ENCODE measurements around the gene CACNG1. TPM values are rescaled to one million over a fixed set of nuclear protein-coding genes. Genes with fewer than 3 reads are reported as not detected.

CACNG1 gene
- total RNA-seq, 1 donor from 2014 or later: 0.44 TPM

DNA sequence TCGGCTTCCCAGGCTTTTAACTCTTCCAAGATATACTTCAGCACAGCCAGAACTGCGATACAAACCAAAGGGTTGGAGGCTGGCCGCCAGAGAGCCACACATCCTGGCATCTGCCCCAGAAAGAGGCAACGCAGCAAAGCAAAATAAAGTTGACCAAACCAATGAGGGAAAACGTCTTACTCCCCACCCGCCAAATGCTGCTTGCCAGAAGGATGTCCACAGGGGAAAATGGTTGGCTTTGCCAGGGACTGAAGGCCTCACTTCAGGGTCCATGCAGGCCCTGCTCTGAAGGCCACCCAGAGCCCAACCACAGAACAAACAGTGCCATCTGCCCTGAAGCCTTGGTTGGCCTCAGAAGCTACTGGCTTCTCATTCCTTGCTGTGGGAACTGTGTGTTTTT lies 15.0 kb downstream of the CACNG1 start:
- no peak overlapping the region for H3K27ac Mint-ChIP-seq (ENCODE audit: unreplicated experiment)
- H3K4me1 Mint-ChIP-seq: peaks cover 5% of the 10 kb centered on the region
- DNase-seq (ENCODE audit: low read depth, low spot score): no peak
- H3K27me3 Mint-ChIP-seq (ENCODE audit: low read depth): no peaks in the 10 kb centered on the region
- H3K9me3 Mint-ChIP-seq: peaks cover 4% of the 10 kb centered on the region
- H3K36me3 Mint-ChIP-seq (ENCODE audit: low read depth): peaks cover 5% of the 10 kb centered on the region
- TF ChIP-seq, protein P1, sequence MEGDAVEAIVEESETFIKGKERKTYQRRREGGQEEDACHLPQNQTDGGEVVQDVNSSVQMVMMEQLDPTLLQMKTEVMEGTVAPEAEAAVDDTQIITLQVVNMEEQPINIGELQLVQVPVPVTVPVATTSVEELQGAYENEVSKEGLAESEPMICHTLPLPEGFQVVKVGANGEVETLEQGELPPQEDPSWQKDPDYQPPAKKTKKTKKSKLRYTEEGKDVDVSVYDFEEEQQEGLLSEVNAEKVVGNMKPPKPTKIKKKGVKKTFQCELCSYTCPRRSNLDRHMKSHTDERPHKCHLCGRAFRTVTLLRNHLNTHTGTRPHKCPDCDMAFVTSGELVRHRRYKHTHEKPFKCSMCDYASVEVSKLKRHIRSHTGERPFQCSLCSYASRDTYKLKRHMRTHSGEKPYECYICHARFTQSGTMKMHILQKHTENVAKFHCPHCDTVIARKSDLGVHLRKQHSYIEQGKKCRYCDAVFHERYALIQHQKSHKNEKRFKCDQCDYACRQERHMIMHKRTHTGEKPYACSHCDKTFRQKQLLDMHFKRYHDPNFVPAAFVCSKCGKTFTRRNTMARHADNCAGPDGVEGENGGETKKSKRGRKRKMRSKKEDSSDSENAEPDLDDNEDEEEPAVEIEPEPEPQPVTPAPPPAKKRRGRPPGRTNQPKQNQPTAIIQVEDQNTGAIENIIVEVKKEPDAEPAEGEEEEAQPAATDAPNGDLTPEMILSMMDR (conservative IDR thresholded peaks at IDR 0.05): no peak
- H3K4me3 Mint-ChIP-seq: no peak overlapping the region

DNA sequence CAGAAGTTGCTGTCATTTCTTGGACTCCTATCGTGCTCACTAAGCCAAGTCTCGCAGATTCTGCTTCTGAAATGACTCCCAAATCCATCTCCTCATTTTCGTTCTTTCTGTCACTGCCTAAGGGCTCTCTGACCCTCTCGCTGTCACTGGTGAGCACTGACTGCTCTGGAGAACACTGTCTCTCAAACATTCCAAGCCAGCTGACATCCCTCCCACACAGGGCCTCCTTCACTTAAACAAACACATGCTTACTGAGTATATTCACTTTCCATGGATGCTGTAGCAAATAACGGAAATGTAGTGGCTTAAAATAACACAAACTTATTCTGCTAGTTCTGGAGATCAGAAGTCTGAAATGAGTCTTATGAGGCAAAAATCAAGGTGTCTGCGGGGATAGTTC lies 18.8 kb downstream of the CACNG1 start:
- Mint-ChIP-seq H3K4me1 (peaks cover 5% of the 10 kb centered on the region), H3K36me3 (ENCODE audit: low read depth) (peaks cover 5% of the 10 kb centered on the region), H3K4me3 (no peak overlapping the region), H3K9me3 (peaks cover 4% of the 10 kb centered on the region), H3K27me3 (ENCODE audit: low read depth) (no peaks in the 10 kb centered on the region), H3K27ac (ENCODE audit: unreplicated experiment) (no peak overlapping the region)
- TF ChIP-seq, protein P1 (conservative IDR thresholded peaks at IDR 0.05): no peak
- no peak for DNase-seq (ENCODE audit: low read depth, low spot score)

DNA sequence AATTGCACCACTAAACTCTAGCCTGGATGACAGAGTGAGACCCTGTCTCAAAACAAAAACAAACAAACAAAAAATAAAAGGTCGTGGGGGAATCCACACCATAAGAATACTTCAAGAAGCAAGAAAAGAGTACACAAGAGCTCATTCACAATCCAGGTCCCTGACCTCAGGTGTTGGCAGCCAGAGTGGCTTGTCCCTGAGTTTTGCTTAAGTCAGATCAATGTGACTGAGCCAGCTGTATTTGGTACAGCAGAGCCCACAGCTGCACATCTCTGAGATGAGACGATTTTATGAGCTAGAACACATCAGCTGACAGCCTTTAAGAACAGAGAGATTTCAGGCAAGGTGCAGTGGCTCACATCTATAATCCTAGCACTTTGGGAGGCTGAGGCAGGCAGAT lies 22.4 kb downstream of the CACNG1 start:
- H3K27me3 Mint-ChIP-seq (ENCODE audit: low read depth): no peaks in the 10 kb centered on the region
- no peaks in the 10 kb centered on the region for H3K9me3 Mint-ChIP-seq
- no peaks in the 10 kb centered on the region for H3K36me3 Mint-ChIP-seq (ENCODE audit: low read depth)
- no peak overlapping the region for H3K4me3 Mint-ChIP-seq
- H3K27ac Mint-ChIP-seq (ENCODE audit: unreplicated experiment): no peak overlapping the region
- TF ChIP-seq, protein P1 (conservative IDR thresholded peaks at IDR 0.05): no peak
- H3K4me1 Mint-ChIP-seq: peaks cover 11% of the 10 kb centered on the region
- DNase-seq (ENCODE audit: low read depth, low spot score): no peak

DNA sequence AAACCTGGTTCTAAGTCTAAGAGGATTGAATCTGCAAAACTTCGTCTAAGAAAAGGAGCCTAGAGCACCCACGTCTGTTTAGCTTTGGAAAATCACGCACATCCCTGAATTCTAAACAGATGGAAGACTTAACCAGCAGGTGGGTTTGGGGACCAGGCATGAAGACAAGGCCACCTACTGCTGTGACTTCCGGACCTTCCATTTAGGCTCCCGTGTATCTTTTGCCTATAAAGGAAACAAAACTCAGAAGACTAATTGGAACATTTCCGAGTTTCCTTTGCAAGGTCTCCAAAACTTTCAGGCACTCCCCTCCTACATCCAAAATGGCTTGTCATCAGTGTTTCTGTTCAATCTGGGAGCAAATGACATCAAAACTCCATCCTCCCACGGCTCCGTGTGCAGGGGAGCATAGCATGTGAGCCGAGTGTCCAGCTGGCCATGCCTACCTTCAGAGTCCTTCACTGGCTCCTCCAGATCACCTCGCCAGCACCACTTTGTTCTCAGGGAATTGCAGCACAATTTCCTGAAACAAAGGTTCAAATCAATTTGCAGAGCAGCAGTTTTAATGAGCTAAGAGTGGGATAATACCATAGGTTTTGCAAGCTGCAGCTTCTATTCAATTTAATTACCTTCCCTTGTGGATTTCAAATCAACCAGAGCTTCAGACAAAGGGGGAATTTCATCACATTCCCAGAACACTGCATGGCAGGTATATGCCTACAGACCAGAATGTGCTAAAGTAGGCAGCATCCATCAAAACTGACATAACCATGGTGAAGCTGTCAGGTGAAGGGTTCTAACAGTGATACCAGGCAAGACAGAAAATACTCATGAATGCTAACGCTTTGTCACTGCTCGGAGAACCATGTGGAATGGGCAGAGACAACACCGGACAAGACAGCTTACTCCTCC lies 23.5 kb downstream of the CACNG1 start:
- Mint-ChIP-seq H3K36me3 (ENCODE audit: low read depth) (no peaks in the 10 kb centered on the region), H3K27ac (ENCODE audit: unreplicated experiment) (peak overlapping the region; percentile 24), H3K9me3 (no peaks in the 10 kb centered on the region), H3K27me3 (ENCODE audit: low read depth) (no peaks in the 10 kb centered on the region), H3K4me3 (no peak overlapping the region), H3K4me1 (peaks cover 11% of the 10 kb centered on the region)
- DNase-seq (ENCODE audit: low read depth, low spot score): no peak
- TF ChIP-seq, protein P1 (conservative IDR thresholded peaks at IDR 0.05): no peak

DNA sequence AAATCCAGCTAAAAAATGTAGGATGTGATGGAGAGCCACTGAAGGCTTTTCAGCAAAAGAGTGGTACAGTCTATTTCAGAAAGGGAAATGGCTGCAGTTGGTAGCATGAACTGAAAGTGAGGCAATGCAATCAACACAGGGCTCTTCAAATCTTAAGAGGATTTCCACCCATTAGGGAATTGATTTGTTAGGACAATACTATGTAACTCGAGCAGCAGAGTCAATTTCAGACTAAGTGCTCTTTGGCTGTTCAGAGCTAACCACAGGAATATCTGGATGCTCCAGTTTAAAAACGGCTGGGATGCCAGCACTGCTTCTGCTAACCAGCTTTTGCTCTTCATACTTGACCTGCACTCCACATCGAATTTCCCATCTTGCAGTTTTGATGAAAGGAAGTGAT lies 24.6 kb downstream of the CACNG1 start:
- Mint-ChIP-seq H3K27me3 (ENCODE audit: low read depth) (no peaks in the 10 kb centered on the region), H3K36me3 (ENCODE audit: low read depth) (no peaks in the 10 kb centered on the region), H3K27ac (ENCODE audit: unreplicated experiment) (no peak overlapping the region)

More for the DNA sequence above, 24.6 kb downstream of the CACNG1 start:
- Mint-ChIP-seq H3K4me3 (no peak overlapping the region), H3K9me3 (no peaks in the 10 kb centered on the region), H3K4me1 (peaks cover 6% of the 10 kb centered on the region)
- TF ChIP-seq, protein P1 (conservative IDR thresholded peaks at IDR 0.05): no peak
- no peak for DNase-seq (ENCODE audit: low read depth, low spot score)
